OCI-LY1 (cell line): ENCODE results near the gene GJC3.
"Not testable (repeated sequence)": the region's sequence is repeated elsewhere in the genome, so short reads cannot be mapped to it uniquely, and the experiment has no call there.

Source experiments
- CTCF ChIP-seq: fragments of 200-600 bp; sonication (generic), shearing (Covaris generic); IDR thresholded peaks from 2 replicates; pipeline ENCODE4 v1.5.1; 2017; ENCODE audit warnings: mild to moderate bottlenecking, antibody characterized with exemption, low read length, moderate library complexity, mixed read lengths
- EZH2 ChIP-seq: fragments of 200-600 bp; sonication (generic), shearing (Covaris generic); IDR thresholded peaks from 2 replicates; pipeline ENCODE4 v1.8.0; 2017; ENCODE audit warnings: borderline replicate concordance, mixed run types, mild to moderate bottlenecking, antibody characterized with exemption, low read length, moderate library complexity, mixed read lengths

GRCh38 chr7:99888366-99888765 is 41.1 kb downstream of the GJC3 start:
- not testable (repeated sequence) for TF ChIP-seq CTCF, EZH2
